Fibroblast of the aortic adventitia (primary cell): ENCODE results near the gene PTGDR2. TPM values are rescaled to one million over a fixed set of nuclear protein-coding genes. Genes with fewer than 3 reads are reported as not detected.

ENCODE experiments used
- DNase-seq: peaks from one replicate; pipeline ENCODE4 v3.0.0-alpha.2; 2010; ENCODE audit warnings: low read depth
- H3K4me3 ChIP-seq: 2 replicates; pipeline ENCODE4 v1.5.1; 2011; ENCODE audit warnings: low read depth, mild to moderate bottlenecking, control low read depth, low read length, moderate library complexity
- total RNA-seq: library from RNA; depleted of rRNA; stranded (reverse); fragments of >200 nt; gene quantifications from 2 replicates; pipeline ENCODE4 v1.2.3, GENCODE V29; 2012; ENCODE audit warnings: low replicate concordance
- TF ChIP-seq, protein P1 (sequence below): IDR thresholded peaks from 2 replicates; pipeline ENCODE4 v1.5.1; 2011; ENCODE audit warnings: mild to moderate bottlenecking, low read length, control low read depth, inconsistent platforms; ENCODE audit not compliant: insufficient read depth

Gene PTGDR2
- total RNA-seq, 1 donor: not detected

DNA sequence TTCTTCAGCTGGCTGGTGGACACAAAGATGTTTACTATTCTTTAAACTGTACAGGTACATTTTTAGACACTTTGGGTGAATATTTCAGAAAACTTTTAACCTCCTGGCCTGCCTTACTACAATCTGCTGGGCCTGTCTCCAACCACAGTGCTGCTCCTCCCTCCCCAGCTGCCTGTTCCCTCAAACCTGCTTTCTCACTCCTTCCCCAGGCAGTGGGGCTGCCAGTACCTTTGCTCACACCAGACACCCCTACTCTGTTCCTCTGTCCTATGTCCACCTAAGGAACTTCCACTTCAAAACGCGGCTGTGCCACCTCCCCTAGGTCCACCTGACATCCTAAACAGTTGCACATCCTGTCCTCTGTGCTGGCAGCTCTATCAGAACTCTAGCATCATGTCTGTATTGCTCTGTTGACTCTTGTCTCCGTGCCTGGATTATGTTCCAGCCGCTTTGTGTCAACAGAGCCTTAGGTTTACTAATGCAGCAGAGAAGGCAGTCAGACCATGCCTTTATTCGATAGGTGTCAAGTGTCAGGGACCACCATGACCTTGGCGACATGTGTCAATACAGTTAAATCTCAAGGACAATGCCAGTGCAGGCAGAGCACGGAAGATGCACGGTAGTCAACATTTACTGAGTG lies 25.0 kb upstream of the PTGDR2 start:
- TF ChIP-seq, protein P1, sequence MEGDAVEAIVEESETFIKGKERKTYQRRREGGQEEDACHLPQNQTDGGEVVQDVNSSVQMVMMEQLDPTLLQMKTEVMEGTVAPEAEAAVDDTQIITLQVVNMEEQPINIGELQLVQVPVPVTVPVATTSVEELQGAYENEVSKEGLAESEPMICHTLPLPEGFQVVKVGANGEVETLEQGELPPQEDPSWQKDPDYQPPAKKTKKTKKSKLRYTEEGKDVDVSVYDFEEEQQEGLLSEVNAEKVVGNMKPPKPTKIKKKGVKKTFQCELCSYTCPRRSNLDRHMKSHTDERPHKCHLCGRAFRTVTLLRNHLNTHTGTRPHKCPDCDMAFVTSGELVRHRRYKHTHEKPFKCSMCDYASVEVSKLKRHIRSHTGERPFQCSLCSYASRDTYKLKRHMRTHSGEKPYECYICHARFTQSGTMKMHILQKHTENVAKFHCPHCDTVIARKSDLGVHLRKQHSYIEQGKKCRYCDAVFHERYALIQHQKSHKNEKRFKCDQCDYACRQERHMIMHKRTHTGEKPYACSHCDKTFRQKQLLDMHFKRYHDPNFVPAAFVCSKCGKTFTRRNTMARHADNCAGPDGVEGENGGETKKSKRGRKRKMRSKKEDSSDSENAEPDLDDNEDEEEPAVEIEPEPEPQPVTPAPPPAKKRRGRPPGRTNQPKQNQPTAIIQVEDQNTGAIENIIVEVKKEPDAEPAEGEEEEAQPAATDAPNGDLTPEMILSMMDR: no peak
- no peak for DNase-seq

DNA sequence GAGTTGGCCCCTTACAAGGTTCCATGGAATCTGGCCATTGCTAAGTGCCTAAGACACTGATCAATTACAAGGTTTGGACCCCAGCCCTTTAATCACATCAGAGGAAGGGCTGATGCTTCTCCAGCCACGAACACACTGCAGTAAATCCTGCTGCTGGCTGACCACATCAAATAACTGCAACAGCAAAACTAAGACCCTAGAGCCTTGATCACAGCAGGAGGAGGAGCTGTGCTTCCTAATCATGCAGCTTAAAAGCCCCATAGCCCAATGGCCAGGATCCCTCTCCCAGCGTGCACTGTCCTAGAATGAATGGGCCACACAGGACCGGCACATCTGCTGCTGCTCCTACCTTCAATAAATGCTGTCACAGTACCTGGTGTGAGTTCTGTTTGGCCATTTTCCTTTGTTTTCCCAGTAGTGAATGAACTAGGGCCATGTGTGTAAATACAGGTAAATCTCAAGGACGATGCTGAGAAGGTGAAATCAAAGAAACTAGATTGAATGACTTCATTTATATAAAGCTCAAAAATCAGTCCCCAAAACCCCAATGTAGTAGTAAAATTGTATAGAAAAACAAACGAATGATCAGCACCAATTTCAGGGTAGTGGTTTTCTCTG lies 24.3 kb upstream of the PTGDR2 start:
- no peak overlapping the region for H3K4me3 ChIP-seq
- no peak for DNase-seq
- TF ChIP-seq, protein P1: no peak

More for the DNA sequence above, 25.0 kb upstream of the PTGDR2 start:
- H3K4me3 ChIP-seq: no peak overlapping the region

DNA sequence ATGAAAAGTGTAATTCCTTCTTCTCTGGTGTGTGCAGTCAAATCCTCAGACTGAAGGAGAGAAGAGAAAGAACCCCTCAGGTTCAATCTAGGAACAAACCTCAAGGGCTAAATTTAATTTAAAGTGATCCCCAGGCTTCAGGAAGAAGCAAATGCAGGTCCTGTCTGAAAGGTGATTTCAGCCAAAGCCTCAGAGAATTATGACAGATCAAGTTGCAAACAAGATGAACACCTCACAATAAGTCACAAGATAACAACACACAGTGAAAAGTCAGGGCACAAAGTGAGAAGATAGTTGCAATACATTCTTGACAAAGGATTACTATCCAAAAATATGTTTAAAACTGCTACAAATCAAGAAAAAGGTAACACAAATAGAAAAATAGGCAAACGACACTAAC lies 23.4 kb upstream of the PTGDR2 start:
- no peak overlapping the region for H3K4me3 ChIP-seq
- TF ChIP-seq, protein P1: no peak
- no peak for DNase-seq

DNA sequence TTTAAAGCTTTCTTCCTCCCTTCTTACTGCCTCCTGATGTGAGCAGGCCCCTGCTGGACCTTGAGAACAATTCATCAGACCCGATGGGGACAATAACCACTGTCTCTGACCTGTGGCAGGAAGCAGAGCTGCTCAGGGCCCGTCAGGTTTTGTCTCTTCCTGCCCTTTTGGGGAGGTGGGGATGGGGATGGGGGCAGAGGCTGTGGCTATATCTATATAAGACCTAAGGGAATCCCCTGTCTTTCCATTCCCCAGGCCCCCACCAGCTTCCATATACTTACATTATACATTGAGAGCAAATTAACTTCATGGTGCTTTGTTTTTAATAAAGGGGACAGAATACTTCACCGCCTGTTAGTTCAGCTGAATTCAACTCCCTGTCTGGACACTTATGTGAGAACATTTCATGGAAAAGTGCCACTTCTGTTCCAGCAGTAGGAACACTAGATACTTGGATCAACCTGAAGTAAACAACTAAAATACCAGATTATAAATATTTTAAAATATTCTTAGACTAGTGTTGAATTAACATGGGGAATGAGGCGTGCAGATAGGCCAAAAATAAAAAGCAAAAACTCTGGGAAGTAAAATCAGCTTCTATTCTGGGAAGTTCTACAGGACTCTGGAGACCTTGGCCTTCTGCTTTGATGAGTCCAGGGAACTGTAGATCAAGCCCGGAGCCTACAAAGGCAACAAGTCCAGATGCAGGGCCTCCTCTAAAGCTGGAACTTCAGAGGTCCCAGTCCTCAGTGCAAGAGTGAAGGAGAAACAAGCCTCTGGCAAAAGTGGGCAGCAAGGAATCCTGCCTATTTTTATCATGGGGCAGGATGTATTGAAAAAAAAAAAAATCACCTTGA lies 22.7 kb upstream of the PTGDR2 start:
- DNase-seq: no peak
- TF ChIP-seq, protein P1: no peak

DNA sequence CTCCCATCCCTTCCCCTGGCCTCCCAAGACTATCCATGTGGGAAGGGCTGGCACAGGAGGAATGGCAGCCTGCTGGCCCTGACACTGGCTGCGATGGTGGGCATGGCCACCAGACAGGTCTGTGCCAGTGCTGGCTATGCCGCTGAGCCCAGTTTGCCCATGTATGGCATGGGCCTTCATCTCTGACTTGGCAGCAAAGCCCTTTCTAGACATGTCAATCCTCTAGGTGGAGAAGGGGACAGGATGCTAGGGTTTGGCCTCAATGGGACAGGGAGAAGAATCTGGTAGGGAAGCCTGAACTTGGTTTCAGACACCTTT lies 20.4 kb upstream of the PTGDR2 start:
- TF ChIP-seq, protein P1: no peak
- no peak for DNase-seq
- H3K4me3 ChIP-seq: no peak overlapping the region

More for the DNA sequence above, 22.7 kb upstream of the PTGDR2 start:
- H3K4me3 ChIP-seq: no peak overlapping the region

DNA sequence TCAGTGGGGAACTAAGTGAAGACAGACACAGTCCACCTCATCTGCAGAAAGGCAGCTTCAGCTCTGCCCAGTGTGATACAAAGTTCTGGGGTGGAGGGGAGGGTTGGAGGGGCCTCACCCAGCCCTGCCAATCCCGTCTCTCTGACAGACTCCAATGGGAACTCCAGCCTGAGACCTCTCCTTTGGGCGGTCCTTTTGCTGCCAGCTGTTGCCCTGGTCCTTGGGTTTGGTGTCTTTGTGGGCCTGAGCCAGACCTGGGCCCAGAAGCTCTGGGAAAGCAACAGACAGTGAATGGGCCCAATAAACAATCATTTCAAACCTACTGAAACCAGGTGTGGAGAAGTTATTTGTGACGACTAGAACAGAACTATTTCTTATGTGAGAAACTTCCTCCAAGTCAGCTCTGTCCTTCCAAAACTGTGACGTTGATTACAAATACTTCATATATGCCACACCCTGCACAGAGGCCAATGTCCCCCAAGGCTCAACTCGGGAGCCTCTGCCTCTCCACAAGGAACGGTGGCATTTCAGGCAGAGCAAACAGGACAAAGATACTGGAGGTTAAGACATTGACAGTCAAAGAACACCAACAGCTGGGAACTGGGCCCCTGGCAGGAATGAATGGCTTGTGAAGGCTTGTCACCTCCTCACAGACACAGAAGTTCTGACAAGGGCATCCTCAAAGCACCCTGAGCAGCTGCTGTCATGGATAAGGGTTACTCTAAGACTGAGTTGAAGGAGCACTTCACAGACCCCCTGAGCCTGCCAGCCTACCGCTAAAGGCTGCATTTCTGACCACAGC lies 19.8 kb upstream of the PTGDR2 start:
- H3K4me3 ChIP-seq: no peak overlapping the region
- DNase-seq: no peak
- TF ChIP-seq, protein P1: no peak
